ENCODE results near the gene FCRL6. TPM values are rescaled to one million over a fixed set of nuclear protein-coding genes. Genes with fewer than 3 reads are reported as not detected.

Gene FCRL6
- total and polyA plus RNA-seq, 2 donors: 0.33 to 0.57 TPM

GRCh38 chr1:159778266-159778665 lies 23.9 kb upstream of the FCRL6 start:
- Histone ChIP-seq H3K27me3 (ENCODE audit: control insufficient read depth in 2 of 2, insufficient read depth in 1 of 2, low read length in 1 of 2) (peaks cover 0 to 16% of the 10 kb centered on the region in 2 donors), H3K27ac (ENCODE audit: low read depth in 1 of 2, low read length in 1 of 2) (no peak overlapping the region), H3K36me3 (ENCODE audit: control insufficient read depth in 2 of 2, insufficient read depth in 2 of 2, low read length in 1 of 2) (no peaks in the 10 kb centered on the region), H3K9me3 (ENCODE audit: control insufficient read depth in 2 of 2, insufficient read depth in 1 of 2, low read length in 1 of 2) (no peaks in the 10 kb centered on the region), H3K4me3 (ENCODE audit: low read length in 2 of 2) (no peak overlapping the region), H3K4me1 (ENCODE audit: control insufficient read depth in 2 of 2, insufficient read depth in 2 of 2, low read length in 2 of 2) (peaks cover 3 to 11% of the 10 kb centered on the region in 2 donors)
- DNase-seq (ENCODE audit: low read depth in 6 of 9, low spot score in 9 of 9): no peak
- WGBS: 96% methylated on average over 4 of the region's 4 CpGs

- Histone ChIP-seq H3K9me3 (ENCODE audit: control insufficient read depth in 2 of 2, insufficient read depth in 1 of 2, low read length in 1 of 2) (no peaks in the 10 kb centered on the region), H3K27ac (ENCODE audit: low read depth in 1 of 2, low read length in 1 of 2) (no peak overlapping the region), H3K36me3 (ENCODE audit: control insufficient read depth in 2 of 2, insufficient read depth in 2 of 2, low read length in 1 of 2) (no peaks in the 10 kb centered on the region), H3K4me3 (ENCODE audit: low read length in 2 of 2) (no peak overlapping the region), H3K27me3 (ENCODE audit: control insufficient read depth in 2 of 2, insufficient read depth in 1 of 2, low read length in 1 of 2) (peaks cover 0 to 16% of the 10 kb centered on the region in 2 donors), H3K4me1 (ENCODE audit: control insufficient read depth in 2 of 2, insufficient read depth in 2 of 2, low read length in 2 of 2) (peaks cover 3 to 11% of the 10 kb centered on the region in 2 donors)
- no peak for DNase-seq (ENCODE audit: low read depth in 6 of 9, low spot score in 9 of 9)
- WGBS: 93% methylated on average over 2 of the region's 2 CpGs
Observed at GRCh38 chr1:159779403-159779851, 22.7 kb upstream of the FCRL6 start.

- peaks cover 3 to 11% of the 10 kb centered on the region in 2 donors for H3K4me1 ChIP-seq (ENCODE audit: control insufficient read depth in 2 of 2, insufficient read depth in 2 of 2, low read length in 2 of 2)
- 1% methylated on average over 88 of the region's 88 CpGs for WGBS
Observed at GRCh38 chr1:159780583-159781582, 21.3 kb upstream of the FCRL6 start, which contains the start of gene DUSP23. Gene DUSP23 (plus strand): TSS chr1:159780962. CDS start chr1:159781101, 139 bp downstream.

GRCh38 chr1:159781992-159782391 lies 20.2 kb upstream of the FCRL6 start:
- WGBS: 99% methylated on average over 12 of the region's 12 CpGs
- H3K36me3 ChIP-seq (ENCODE audit: control insufficient read depth in 2 of 2, insufficient read depth in 2 of 2, low read length in 1 of 2): no peaks in the 10 kb centered on the region
- no peaks in the 10 kb centered on the region for H3K9me3 ChIP-seq (ENCODE audit: control insufficient read depth in 2 of 2, insufficient read depth in 1 of 2, low read length in 1 of 2)
- H3K27me3 ChIP-seq (ENCODE audit: control insufficient read depth in 2 of 2, insufficient read depth in 1 of 2, low read length in 1 of 2): peaks cover 0 to 13% of the 10 kb centered on the region in 2 donors
- no peak overlapping the region for H3K4me3 ChIP-seq (ENCODE audit: low read length in 2 of 2)
- DNase-seq (ENCODE audit: low read depth in 6 of 9, low spot score in 9 of 9): no peak
- peaks cover 3 to 11% of the 10 kb centered on the region in 2 donors for H3K4me1 ChIP-seq (ENCODE audit: control insufficient read depth in 2 of 2, insufficient read depth in 2 of 2, low read length in 2 of 2)
- H3K27ac ChIP-seq (ENCODE audit: low read depth in 1 of 2, low read length in 1 of 2): no peak overlapping the region

More at GRCh38 chr1:159780583-159781582, 21.3 kb upstream of the FCRL6 start, which contains the start of gene DUSP23:
- peak; percentile 74 to 96 (median 92) for DNase-seq (ENCODE audit: low read depth in 6 of 9, low spot score in 9 of 9)
- Histone ChIP-seq H3K9me3 (ENCODE audit: control insufficient read depth in 2 of 2, insufficient read depth in 1 of 2, low read length in 1 of 2) (no peaks in the 10 kb centered on the region), H3K36me3 (ENCODE audit: control insufficient read depth in 2 of 2, insufficient read depth in 2 of 2, low read length in 1 of 2) (no peaks in the 10 kb centered on the region), H3K27ac (ENCODE audit: low read depth in 1 of 2, low read length in 1 of 2) (peak within 1 kb of the TSS in 1 of 2 donors; percentile 61), H3K27me3 (ENCODE audit: control insufficient read depth in 2 of 2, insufficient read depth in 1 of 2, low read length in 1 of 2) (peaks cover 0 to 13% of the 10 kb centered on the region in 2 donors), H3K4me3 (ENCODE audit: low read length in 2 of 2) (peak within 1 kb of the TSS; percentile 47 to 69)

- Histone ChIP-seq H3K4me1 (ENCODE audit: control insufficient read depth in 2 of 2, insufficient read depth in 2 of 2, low read length in 2 of 2) (peaks cover 3 to 11% of the 10 kb centered on the region in 2 donors), H3K27ac (ENCODE audit: low read depth in 1 of 2, low read length in 1 of 2) (no peak overlapping the region), H3K36me3 (ENCODE audit: control insufficient read depth in 2 of 2, insufficient read depth in 2 of 2, low read length in 1 of 2) (no peaks in the 10 kb centered on the region), H3K4me3 (ENCODE audit: low read length in 2 of 2) (no peak overlapping the region), H3K27me3 (ENCODE audit: control insufficient read depth in 2 of 2, insufficient read depth in 1 of 2, low read length in 1 of 2) (peaks cover 0 to 11% of the 10 kb centered on the region in 2 donors), H3K9me3 (ENCODE audit: control insufficient read depth in 2 of 2, insufficient read depth in 1 of 2, low read length in 1 of 2) (no peaks in the 10 kb centered on the region)
- 100% methylated on average over 1 of the region's 1 CpG for WGBS
- no peak for DNase-seq (ENCODE audit: low read depth in 6 of 9, low spot score in 9 of 9)
Observed at GRCh38 chr1:159783724-159784123, 18.4 kb upstream of the FCRL6 start.

GRCh38 chr1:159786465-159786864 lies 15.7 kb upstream of the FCRL6 start:
- no peaks in the 10 kb centered on the region for H3K9me3 ChIP-seq (ENCODE audit: control insufficient read depth in 2 of 2, insufficient read depth in 1 of 2, low read length in 1 of 2)
- H3K4me3 ChIP-seq (ENCODE audit: low read length in 2 of 2): no peak overlapping the region
- peaks cover 0 to 1% of the 10 kb centered on the region in 2 donors for H3K27me3 ChIP-seq (ENCODE audit: control insufficient read depth in 2 of 2, insufficient read depth in 1 of 2, low read length in 1 of 2)
- H3K36me3 ChIP-seq (ENCODE audit: control insufficient read depth in 2 of 2, insufficient read depth in 2 of 2, low read length in 1 of 2): no peaks in the 10 kb centered on the region
- peaks cover 0 to under 1% of the 10 kb centered on the region in 2 donors for H3K4me1 ChIP-seq (ENCODE audit: control insufficient read depth in 2 of 2, insufficient read depth in 2 of 2, low read length in 2 of 2)
- 87% methylated on average over 3 of the region's 3 CpGs for WGBS
- no peak overlapping the region for H3K27ac ChIP-seq (ENCODE audit: low read depth in 1 of 2, low read length in 1 of 2)
- no peak for DNase-seq (ENCODE audit: low read depth in 6 of 9, low spot score in 9 of 9)

DNA sequence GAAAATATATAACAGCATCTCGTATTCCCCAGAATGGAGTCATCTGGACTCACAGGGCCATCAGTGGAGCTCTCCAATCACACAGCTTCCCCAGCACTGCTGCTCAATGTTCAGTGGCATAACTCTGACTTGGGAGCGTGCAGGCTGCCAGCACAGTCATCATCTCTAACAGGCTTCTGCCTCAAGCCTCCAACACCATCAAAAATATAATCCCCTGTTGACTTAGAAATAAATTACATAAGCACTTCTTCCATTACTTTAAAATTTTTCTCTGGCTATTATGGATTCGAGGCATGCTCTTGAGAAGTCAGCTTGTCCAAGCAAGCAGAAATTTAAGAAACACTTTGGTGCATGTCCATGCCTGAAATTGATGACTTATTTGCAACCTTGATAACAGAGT lies 15.2 kb upstream of the FCRL6 start:
- no peak for DNase-seq (ENCODE audit: low read depth in 6 of 9, low spot score in 9 of 9)
- no peak overlapping the region for H3K27ac ChIP-seq (ENCODE audit: low read depth in 1 of 2, low read length in 1 of 2)

GRCh38 chr1:159790237-159790917 lies 11.8 kb upstream of the FCRL6 start:
- peaks cover 2 to 28% of the 10 kb centered on the region in 2 donors for H3K27me3 ChIP-seq (ENCODE audit: control insufficient read depth in 2 of 2, insufficient read depth in 1 of 2, low read length in 1 of 2)
- no peaks in the 10 kb centered on the region for H3K4me1 ChIP-seq (ENCODE audit: control insufficient read depth in 2 of 2, insufficient read depth in 2 of 2, low read length in 2 of 2)
- no peak overlapping the region for H3K27ac ChIP-seq (ENCODE audit: low read depth in 1 of 2, low read length in 1 of 2)
- DNase-seq (ENCODE audit: low read depth in 6 of 9, low spot score in 9 of 9): peak in 5 of 9 donors; percentile 5 to 31 (median 16)
- no peaks in the 10 kb centered on the region for H3K36me3 ChIP-seq (ENCODE audit: control insufficient read depth in 2 of 2, insufficient read depth in 2 of 2, low read length in 1 of 2)
- no peak overlapping the region for H3K4me3 ChIP-seq (ENCODE audit: low read length in 2 of 2)
- no peaks in the 10 kb centered on the region for H3K9me3 ChIP-seq (ENCODE audit: control insufficient read depth in 2 of 2, insufficient read depth in 1 of 2, low read length in 1 of 2)
- WGBS: 33% methylated on average over 2 of the region's 2 CpGs

More for the DNA sequence above, 15.2 kb upstream of the FCRL6 start:
- Histone ChIP-seq H3K4me3 (ENCODE audit: low read length in 2 of 2) (no peak overlapping the region), H3K27me3 (ENCODE audit: control insufficient read depth in 2 of 2, insufficient read depth in 1 of 2, low read length in 1 of 2) (peaks cover 0 to 6% of the 10 kb centered on the region in 2 donors), H3K9me3 (ENCODE audit: control insufficient read depth in 2 of 2, insufficient read depth in 1 of 2, low read length in 1 of 2) (no peaks in the 10 kb centered on the region), H3K36me3 (ENCODE audit: control insufficient read depth in 2 of 2, insufficient read depth in 2 of 2, low read length in 1 of 2) (no peaks in the 10 kb centered on the region), H3K4me1 (ENCODE audit: control insufficient read depth in 2 of 2, insufficient read depth in 2 of 2, low read length in 2 of 2) (no peaks in the 10 kb centered on the region)
- 95% methylated on average over 3 of the region's 3 CpGs for WGBS
